ENCODE data around the gene GRM4.

The GRM4 gene

GRCh38 chr6:34084591-34085290 lies 61.1 kb downstream of the GRM4 start:
- no peak for DNase-seq
- TF ChIP-seq GATA1 (IDR thresholded peaks at IDR 0.05; ENCODE audit: low read depth, low read length) = no peak
- TF ChIP-seq POLR2A (IDR thresholded peaks at IDR 0.05; ENCODE audit: low read length) = no peak

- no peak for DNase-seq
- TF ChIP-seq POLR2A (IDR thresholded peaks at IDR 0.05; ENCODE audit: low read length) = no peak
- TF ChIP-seq GATA1 (IDR thresholded peaks at IDR 0.05; ENCODE audit: low read depth, low read length) = no peak
These were observed 62.8 kb downstream of the GRM4 start for GRCh38 chr6:34082864-34083626.

- TF ChIP-seq GATA1 (IDR thresholded peaks at IDR 0.05; ENCODE audit: low read depth, low read length) = no peak
- no peak for TF ChIP-seq POLR2A (IDR thresholded peaks at IDR 0.05; ENCODE audit: low read length)
- no peak for DNase-seq
These were observed 63.5 kb downstream of the GRM4 start for GRCh38 chr6:34082348-34082747.

- TF ChIP-seq POLR2A (IDR thresholded peaks at IDR 0.05; ENCODE audit: low read length) (no peak), GATA1 (IDR thresholded peaks at IDR 0.05; ENCODE audit: low read depth, low read length) (no peak)
- no peak for DNase-seq
These were observed 65.5 kb downstream of the GRM4 start for GRCh38 chr6:34080357-34080756.

- no peak for DNase-seq
- no peak for TF ChIP-seq GATA1 (IDR thresholded peaks at IDR 0.05; ENCODE audit: low read depth, low read length)
- no peak for TF ChIP-seq POLR2A (IDR thresholded peaks at IDR 0.05; ENCODE audit: low read length)
These were observed 66.0 kb downstream of the GRM4 start for GRCh38 chr6:34079899-34080298.

- no peak for DNase-seq
- no peak for TF ChIP-seq POLR2A (IDR thresholded peaks at IDR 0.05; ENCODE audit: low read length)
- no peak for TF ChIP-seq GATA1 (IDR thresholded peaks at IDR 0.05; ENCODE audit: low read depth, low read length)
These were observed 70.0 kb downstream of the GRM4 start for GRCh38 chr6:34075906-34076305.

GRCh38 chr6:34074064-34074742 lies 71.7 kb downstream of the GRM4 start:
- no peak for DNase-seq
- TF ChIP-seq POLR2A (IDR thresholded peaks at IDR 0.05; ENCODE audit: low read length) = no peak
- no peak for TF ChIP-seq GATA1 (IDR thresholded peaks at IDR 0.05; ENCODE audit: low read depth, low read length)

GRCh38 chr6:34073540-34073939 lies 72.3 kb downstream of the GRM4 start:
- no peak for TF ChIP-seq POLR2A (IDR thresholded peaks at IDR 0.05; ENCODE audit: low read length)
- TF ChIP-seq GATA1 (IDR thresholded peaks at IDR 0.05; ENCODE audit: low read depth, low read length) = no peak
- DNase-seq = no peak

GRCh38 chr6:34072727-34073126 lies 73.2 kb downstream of the GRM4 start:
- no peak for TF ChIP-seq POLR2A (IDR thresholded peaks at IDR 0.05; ENCODE audit: low read length)
- no peak for TF ChIP-seq GATA1 (IDR thresholded peaks at IDR 0.05; ENCODE audit: low read depth, low read length)
- DNase-seq = no peak

GRCh38 chr6:34071884-34072379 lies 74.0 kb downstream of the GRM4 start:
- no peak for DNase-seq
- TF ChIP-seq GATA1 (IDR thresholded peaks at IDR 0.05; ENCODE audit: low read depth, low read length) = no peak
- no peak for TF ChIP-seq POLR2A (IDR thresholded peaks at IDR 0.05; ENCODE audit: low read length)

GRCh38 chr6:34071136-34071883 lies 74.6 kb downstream of the GRM4 start:
- TF ChIP-seq POLR2A (IDR thresholded peaks at IDR 0.05; ENCODE audit: low read length) = no peak
- TF ChIP-seq GATA1 (IDR thresholded peaks at IDR 0.05; ENCODE audit: low read depth, low read length) = no peak
- no peak for DNase-seq

GRCh38 chr6:34070315-34071135 lies 75.4 kb downstream of the GRM4 start:
- no peak for TF ChIP-seq GATA1 (IDR thresholded peaks at IDR 0.05; ENCODE audit: low read depth, low read length)
- TF ChIP-seq POLR2A (IDR thresholded peaks at IDR 0.05; ENCODE audit: low read length) = no peak
- DNase-seq = no peak
